Left forelimb (tissue), 1 donor: ENCODE data around the gene MEIS2.
"Not testable (repeated sequence)": the region's sequence is repeated elsewhere in the genome, so short reads cannot be mapped to it uniquely, and the experiment has no call there.

ENCODE experiments used
- DNase-seq: peaks from one replicate; pipeline ENCODE4 v3.0.0-alpha.2; 2018; ENCODE audit warnings: low spot score

MEIS2 gene

DNA sequence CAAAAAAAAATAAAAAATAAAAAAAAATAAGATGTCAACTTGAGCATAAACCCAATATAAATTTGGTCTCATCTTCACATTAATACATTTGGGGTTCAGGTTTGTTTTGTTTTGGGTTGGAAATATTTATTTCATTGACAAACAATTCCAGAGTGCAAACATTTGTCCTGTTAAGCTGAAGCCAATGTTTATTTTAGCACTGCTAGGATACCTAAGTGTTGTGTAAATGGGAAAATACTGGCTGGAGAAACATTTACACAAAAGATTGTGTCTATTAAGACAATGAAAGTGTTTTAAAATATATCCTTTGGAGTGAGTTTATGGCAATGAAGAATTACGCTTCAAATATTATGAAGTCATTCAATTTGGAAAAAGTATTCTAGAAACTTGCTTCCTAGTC lies 91.1 kb downstream of the MEIS2 start:
- DNase-seq = no peak

DNA sequence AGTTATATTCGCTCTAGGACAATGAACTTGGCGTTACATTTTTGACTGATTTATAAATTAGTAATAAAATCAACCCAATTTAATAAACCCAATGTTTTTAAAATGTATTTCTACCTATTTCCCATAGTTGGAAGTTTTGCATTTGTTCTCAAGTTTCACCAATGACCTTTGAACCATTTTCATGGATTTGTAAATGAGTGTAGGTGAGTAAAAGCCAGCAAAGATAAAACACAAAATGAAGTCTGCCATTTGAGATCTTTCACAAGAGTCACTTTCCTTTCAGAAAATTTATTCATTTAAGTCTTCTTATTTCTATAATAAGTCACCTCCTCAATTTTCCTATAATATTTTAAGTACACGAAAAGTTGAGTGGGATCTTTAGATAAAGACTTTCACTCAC lies 92.1 kb downstream of the MEIS2 start:
- no peak for DNase-seq

DNA sequence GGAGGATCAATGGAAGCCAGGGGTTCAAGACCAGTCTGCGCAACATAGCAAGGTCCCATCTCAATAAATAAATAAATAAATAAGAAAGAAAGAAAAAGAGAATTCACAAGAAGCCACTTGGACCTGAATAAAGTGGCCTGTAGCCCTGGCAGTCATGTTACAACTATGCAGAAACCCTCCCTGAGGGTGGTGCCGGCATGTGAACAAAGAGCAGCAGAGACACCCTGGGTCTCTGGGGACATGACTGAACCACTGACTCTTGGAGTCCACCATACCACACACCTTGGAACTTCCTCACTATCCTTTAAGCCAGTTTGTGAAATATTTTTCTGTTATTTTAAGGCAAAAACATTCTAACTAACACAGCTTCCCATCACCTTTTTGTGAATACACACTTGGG lies 93.0 kb downstream of the MEIS2 start:
- no peak for DNase-seq

DNA sequence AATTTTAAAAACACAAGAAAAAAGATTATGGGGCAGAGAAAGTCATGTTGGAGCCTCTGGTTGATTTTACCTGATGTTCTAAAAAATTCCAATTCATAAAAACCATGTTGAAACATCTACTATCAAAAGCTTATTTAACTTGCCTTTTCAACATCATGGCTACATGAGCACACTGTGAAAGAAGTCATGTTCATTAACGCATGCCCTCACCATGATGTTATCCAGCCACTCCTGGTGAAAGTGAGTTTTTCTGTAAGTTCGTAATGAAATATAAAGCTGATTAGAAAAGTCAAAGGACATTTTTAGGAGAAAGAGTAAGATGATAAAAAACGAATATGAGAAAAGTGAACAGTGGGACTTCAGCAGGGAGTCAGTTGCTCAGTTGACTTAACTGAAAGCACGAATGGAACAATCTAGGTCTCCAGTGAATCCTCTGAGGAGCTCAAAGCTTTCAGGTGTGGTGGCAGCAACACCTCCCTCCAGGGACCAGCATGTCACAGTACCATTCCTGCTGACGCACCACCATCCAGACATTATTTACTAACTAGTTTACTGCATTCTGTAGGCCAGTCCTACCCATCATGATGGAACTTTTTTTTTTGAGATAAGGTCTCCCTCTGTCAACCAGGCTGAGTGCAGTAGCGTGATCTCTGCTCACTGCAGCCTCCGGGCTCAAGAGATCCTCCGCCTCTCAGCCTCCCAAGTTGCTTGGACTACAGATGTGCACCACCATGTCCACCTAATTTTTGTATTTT lies 95.2 kb downstream of the MEIS2 start:
- DNase-seq = no peak

DNA sequence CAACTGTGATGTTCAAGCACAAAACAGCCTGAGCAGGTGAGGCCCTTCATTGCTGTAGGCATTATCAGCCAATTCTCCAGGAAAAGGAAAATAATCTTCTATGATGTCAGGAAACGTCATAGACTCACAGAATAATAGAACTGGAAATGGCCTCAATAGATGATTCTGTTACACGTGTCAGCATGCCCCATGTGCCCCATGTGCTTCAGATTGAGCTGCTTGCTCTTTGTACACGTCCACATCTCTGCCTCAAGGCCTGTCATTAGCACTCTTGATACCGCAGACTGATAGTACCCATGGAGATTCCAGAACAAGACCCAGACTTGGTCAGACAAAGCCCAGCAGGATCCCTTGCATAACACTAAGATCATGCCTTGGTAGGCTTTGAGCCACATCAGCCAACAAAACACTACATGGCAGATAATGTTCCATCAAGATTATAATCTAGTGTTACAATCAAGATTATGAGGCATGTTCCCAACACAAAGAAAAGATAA lies 95.9 kb downstream of the MEIS2 start:
- no peak for DNase-seq

DNA sequence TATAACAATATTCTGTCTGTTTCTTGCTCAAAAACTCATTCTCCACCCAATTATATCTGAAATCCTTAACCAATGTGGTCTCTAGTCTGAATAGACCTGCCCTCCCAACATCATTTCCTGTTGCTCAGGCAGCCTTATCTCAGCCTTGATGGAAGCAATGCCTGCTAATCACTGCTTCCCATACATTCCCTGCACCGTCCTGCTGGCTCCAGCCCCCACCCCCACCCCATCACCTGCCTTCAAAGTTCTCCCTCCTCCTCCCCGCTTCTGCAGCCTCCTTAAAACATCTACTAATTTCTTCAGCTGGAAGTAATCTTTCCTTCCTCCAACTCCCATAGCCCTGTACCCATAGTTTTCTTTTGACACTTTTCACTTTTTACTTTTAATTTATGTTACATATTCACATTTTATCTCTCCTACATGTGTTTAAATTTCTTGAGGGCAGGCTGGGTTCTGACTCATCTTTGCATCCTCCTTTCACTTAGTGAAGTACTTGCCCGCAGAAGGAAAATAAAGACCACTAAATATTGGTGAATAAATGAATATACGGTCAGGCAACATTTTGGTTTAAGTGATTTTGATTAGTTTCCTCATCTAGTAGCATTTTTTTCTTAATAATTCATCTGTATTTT lies 98.2 kb downstream of the MEIS2 start:
- DNase-seq = no peak

DNA sequence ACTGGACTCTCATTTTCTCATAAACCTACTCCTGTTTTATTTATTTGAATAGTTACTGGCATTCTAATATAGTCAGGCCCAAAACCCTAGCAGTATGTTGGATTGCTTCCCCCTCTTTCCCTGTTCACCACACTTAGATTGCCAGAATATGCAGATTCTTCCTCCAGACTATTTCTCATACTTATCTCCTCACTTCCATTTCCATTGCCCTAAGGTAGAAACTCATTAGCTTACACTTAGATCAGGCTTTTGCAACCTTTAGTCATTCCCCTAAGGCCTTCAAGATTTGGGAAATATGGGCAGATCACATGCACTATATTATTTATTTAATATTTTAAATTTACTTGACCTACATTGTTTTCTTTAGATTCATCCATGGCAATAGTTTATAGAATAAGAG lies 98.9 kb downstream of the MEIS2 start:
- DNase-seq = no peak

DNA sequence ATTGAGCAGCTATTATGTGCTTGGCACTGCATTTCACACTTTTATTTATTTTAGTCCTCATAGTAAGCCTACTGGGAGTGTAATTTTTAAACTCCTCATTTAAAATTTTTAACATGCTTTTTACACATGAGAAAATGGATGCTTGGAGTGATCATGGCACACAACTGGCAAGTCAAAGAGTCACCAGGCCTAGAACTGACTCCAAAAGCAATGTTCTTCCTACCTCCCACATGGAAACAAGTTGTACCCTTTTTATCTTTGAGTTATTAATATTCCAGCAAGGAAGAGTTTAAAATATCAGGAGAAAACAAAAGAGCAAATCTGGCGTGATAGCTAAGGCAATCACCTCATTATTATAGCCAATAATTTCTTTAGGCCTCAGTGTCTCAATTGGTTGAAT lies 100.6 kb downstream of the MEIS2 start:
- DNase-seq = no peak

DNA sequence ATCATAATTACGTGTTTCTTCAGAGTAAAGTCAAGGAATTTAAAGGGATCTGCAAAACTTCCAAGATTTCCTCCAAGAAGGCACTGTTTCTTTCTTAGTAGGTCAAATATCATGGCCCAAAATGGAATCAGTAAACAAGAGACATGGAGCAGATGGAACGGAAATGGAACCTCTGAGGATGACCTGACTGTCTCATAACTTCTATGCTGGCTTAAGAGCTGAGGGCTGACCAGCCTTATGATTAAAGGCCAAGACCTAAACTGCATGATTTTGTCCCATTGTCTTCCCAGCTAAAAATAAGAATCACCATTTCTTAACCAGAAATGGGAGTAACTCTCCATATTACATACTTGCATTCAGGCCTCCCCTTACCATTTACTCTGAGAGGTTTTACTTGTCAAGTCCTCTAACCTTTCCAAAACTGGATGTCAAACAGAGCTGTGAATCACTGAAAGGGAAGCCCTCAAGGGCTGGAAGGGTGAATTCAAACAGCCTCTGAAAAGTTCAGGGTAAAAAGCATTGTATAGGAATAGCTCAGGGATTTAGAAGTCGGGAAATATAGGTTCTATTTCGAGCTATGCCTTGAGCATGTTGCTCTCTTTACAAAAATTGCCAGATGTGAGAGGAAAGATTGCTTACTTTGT lies 103.7 kb downstream of the MEIS2 start:
- no peak for DNase-seq

DNA sequence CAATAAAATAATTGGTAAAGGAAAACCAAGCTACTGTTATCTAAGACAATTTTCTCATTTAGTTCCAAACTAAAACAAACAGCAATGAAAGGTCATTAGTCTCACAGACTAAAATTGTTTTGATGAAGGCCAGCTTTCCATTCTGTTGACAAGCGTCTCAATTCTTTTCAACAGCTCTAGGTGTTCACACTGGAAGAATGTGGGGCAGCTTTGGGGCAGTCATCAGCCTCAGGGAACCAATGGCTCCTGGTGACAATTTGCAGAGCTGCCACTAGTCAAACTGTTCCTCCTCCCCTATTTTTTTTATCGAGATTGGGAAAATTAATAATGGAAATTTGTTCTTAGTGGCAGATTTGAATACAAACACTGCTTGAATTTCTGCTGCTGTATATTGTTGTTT lies 104.2 kb downstream of the MEIS2 start:
- no peak for DNase-seq

DNA sequence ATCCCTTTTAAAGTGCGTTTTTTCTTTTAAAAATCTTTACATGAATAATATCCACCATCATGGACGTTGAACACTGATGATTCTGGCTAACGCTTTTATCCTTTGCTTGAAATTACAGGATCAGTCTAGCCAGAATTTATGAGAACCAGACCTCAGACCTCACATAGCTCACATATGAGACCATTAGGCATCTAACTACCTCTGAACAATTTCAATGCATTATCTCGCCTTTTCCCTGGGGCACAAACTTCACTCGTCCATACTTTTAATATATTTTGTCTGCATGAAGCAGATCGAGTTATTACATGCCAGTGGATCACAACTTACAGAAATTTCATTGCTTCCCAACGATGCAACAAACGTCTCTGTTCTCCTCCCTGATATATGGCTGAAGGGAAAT lies 105.6 kb downstream of the MEIS2 start:
- no peak for DNase-seq

DNA sequence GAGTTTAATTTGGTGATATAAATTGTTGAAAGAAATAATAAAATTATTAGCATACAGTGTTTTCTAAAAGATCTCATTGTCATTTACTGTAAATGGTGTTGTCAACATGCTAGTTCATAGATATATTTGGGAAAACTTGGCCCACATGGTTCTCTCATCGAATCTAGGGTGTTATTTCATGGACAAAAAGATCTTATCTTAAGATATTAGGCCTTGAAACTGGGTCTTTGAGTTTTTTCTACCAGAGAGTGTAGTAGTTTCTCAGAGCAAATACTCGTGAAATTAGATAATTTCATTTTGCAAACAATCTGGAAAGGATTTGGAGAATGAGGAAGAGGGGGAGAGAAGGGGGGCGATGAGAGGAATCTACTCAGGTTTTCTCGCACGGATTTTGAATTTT lies 107.9 kb downstream of the MEIS2 start:
- DNase-seq = no peak

DNA sequence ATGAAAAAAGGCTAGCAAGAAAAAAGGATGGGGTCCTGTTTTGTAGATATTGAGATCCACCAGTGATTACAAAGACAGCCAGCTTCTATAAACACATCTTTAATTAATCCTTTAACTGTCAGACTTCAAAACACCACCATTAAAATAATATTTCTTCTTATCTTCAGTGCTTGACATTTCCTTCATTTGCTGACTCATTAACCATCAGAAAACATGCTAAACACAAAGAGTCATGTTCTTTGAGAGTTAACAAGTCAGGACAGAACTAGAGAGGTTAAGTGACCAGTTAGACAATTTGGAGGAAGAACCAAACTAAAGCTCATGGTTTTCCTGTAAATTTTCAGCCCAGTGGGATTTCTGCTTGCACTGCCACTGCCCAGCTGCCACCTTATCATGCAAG lies 111.4 kb downstream of the MEIS2 start:
- no peak for DNase-seq

DNA sequence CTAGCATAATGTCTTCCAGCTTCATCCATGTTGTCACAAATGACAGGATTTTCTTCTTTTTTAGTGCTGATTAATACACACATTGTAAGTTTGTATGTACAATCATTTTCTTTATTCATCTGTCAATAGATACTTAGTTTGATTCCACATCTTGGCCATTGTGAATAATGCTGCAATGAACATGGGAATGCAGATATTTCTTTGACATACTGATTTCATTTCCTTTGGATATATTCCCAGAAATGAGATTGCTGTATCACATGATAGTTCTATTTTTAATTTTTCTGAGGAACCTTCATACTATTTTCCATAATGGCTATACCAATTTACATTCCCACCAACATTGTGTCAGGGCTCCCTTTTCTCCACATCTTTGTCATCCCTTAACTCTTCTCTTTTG lies 117.9 kb downstream of the MEIS2 start:
- DNase-seq = no peak

DNA sequence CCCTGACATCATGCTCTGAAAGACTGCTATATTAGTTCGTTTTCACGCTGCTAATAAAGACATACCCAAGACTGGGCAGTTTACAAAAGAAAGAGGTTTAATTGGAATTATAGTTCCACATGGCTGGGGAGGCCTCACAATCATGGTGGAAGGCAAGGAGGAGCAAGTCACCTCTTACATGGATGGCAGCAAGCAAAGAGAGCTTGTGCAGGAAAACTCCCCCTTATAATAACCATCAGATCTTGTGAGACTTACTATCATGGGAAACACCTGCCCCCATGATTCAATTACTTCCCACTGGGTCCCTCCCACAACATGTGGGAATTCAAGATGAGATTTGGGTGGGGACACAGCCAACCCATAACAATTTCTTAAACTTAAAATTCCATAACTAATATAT lies 120.1 kb downstream of the MEIS2 start:
- DNase-seq = not testable (repeated sequence)

DNA sequence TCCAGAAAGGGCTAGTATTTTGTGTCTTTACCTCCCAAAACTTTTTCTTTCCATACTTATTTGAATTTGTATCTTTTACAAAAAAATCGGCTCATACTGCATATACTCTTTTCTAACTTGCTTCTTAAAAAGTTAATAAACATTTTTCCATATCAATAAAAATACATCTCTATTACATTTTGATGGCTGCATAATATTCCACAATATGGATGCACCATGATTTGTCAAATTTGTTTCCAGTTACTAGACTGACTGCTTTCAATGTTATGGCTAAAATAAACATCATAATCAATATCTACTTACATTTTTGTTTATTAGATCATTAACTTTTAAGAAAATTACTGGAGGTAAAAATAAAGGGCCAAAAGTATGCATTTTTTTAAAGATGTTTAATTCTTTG lies 121.7 kb downstream of the MEIS2 start:
- no peak for DNase-seq

DNA sequence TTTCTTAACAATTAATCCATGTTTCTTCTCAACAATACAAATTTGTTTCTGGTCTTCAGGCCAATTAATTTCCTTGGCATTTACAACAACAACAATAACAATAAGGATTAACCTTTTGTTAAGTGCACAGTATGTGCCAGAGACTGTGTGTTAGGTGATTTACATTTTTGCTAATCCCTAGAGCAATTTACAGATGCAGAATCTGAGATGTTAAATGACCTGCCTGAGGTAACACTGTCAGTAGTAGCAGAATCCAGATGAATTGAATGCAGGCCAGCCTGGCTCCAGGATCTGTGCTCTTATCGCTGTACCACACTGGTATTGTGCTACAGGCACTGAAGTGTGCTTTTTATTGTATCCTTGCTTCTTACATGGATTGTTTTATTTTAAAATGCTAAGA lies 122.2 kb downstream of the MEIS2 start:
- DNase-seq = no peak

DNA sequence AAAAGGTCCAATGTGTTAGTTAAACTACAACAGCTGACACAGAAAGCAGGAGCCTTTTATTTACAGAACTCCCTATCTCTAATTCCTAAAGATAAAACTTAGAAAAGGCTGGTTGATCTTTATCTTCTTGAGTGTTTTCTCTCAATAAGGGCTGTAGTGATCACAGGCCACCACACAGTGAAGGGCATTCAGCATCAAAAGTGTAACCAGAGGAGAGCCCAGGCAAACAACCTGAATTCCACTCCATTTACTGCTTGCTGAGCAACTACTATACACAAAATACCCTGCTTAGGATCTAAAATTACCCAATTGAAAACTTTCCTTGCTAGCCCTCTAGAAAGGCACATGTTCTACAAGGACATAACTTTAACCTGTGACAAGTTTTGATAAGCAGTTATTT lies 122.7 kb downstream of the MEIS2 start:
- no peak for DNase-seq

DNA sequence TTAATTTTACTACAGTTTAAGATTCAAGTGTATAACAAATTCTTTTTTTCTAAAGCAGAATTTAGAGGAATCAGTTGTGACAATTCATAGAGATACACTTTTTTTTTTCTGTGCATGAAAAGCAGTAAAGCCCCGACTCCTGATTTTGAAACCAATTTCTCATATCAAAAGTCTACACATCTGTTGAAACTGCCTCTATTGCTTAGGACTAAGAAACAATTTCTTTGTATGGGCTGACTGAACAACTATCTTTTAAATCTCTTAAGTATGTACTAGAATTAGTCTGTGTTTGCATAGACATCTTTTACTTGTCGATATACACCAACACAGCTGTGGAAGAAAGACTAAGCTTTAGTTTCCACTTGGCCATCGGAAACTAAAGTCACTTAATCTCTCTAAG lies 127.6 kb downstream of the MEIS2 start:
- no peak for DNase-seq

DNA sequence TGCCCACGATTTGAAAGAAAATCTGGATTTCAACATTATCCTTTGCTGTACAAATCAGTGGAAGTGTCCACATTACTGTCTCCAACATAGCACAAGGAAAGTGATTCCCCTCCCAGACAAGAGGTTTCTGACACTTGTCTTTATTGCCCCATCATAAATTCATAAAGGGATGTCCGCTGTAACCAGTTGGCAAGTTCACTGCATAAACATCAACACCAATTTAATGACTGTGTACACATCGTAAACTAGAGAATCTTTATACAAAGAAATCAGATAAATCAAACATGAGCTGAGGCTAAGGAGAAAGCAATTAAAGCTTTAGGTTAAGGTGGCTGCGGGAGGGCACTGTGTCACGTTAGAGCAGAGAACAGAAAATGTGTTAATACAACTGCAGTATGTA lies 129.8 kb downstream of the MEIS2 start:
- no peak for DNase-seq

DNA sequence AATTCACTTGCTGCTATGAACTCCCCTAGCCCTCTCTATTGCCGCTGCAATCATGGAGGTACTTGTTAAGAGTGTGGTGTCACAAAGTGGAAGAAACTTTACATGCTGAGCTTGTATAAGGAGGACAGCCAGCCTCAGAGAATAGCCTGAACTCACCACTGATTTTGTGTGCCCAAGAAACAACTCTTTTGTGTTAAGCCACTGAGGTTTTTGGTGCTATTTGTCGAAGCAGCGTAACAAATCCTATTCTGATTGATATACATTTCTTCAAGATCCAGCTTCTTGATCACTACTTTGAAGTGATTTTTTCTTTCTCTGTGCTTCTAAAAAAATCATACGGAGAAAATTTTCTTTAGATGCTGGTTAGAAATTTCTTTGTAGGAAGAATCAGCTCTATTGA lies 132.4 kb downstream of the MEIS2 start:
- DNase-seq = no peak

DNA sequence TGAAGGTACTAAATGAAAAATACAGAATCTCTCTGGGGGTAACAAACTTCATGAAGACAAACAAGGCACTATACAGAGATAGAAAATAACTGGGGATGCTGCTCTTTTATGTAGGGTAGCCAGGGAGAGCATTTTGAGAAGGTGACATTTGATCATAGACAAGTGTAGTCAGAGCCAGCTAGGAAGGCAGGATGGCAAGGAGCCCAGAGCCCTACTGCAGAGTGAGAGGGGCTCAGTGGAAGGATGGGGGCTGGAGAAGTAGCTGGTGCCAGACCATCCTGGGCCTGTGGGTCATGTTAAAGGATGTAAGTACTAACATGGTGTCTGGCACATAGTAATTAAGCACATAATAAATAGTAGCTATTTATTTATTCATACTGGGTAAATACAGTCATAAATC lies 133.6 kb downstream of the MEIS2 start:
- DNase-seq = no peak

DNA sequence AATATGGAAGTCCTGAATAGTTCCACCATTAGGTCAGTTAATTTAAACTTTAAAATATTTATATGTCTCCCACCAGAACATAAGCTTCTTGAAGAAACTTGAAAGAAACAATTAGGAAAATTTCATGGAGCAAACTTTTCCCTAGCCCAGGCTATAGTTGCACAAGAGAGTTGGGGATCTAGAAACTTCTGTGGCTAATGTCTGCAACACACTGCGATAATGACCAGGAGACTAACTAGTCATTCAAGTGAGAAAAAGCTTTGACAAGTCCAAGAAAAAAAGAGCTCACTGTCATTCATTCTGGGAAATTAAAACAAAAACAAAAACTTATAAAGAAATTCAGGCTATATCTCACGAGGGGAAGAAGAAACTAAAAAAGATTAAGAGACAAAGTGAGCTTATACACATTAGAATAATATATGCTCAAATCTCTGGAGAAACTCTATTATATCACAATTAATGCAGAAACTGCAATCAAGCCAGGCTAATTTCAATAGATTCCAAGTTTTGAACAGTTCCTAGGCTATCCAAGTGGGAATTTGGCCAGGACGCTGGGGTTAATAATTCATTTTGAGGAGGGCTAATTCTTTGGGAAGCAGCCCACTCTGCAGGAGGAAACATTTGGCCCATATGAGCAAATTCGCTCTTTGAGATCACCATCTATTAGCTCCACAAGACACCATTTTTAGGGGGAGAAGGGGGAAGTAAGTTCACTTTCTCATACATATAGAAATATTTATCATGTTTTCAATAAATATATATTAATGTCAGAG lies 134.6 kb downstream of the MEIS2 start:
- no peak for DNase-seq
